A673 (cell line): Measurements from ENCODE around the gene XPNPEP2. TPM values are rescaled to one million over a fixed set of nuclear protein-coding genes. Genes with fewer than 3 reads are reported as not detected.

Experiments
- BruUV-seq: library from RNA; stranded (reverse); fragments of 400-500 nt; replicated peaks from 2 replicates; lab custom pipeline; 2021; lab: Mats Ljungman, UMichigan
- CTCF ChIA-PET: fragments of 300-600 bp; sonication (Branson Sonifier 250); formaldehyde crosslinking; loops from one replicate; lab custom pipeline; 2022; ENCODE audit warnings: antibody characterized with exemption; lab: Charles Lee
- POLR2A ChIA-PET: fragments of 300-600 bp; sonication (Branson Sonifier 250); formaldehyde crosslinking; loops from one replicate; lab custom pipeline; 2022; ENCODE audit warnings: antibody characterized with exemption; ENCODE audit not compliant: low non-redundant PET; lab: Charles Lee
- DNase-seq: peaks from one replicate; pipeline ENCODE4 v3.0.0-alpha.2; 2015; ENCODE audit warnings: low spot score
- H3K27ac ChIP-seq: fragments of 200-600 bp; sonication (generic); 2 replicates; pipeline ENCODE4 v1.5.1; 2016; ENCODE audit warnings: mixed run types, low read depth, mild to moderate bottlenecking, mixed read lengths, antibody characterized with exemption, low read length; ENCODE audit not compliant: poor library complexity, severe bottlenecking
- H3K27me3 ChIP-seq: fragments of 200-600 bp; sonication (generic); replicated peaks from 2 replicates; pipeline ENCODE4 v1.6.1; 2017; ENCODE audit warnings: mixed run types, low read depth, mild to moderate bottlenecking, mixed read lengths, antibody characterized with exemption, low read length; ENCODE audit not compliant: insufficient read depth, poor library complexity
- H3K36me3 ChIP-seq: fragments of 200-600 bp; sonication (generic); 2 replicates; pipeline ENCODE4 v1.6.1; 2016; ENCODE audit warnings: mixed run types, mild to moderate bottlenecking, mixed read lengths, antibody characterized with exemption, low read length; ENCODE audit not compliant: insufficient read depth, poor library complexity, severe bottlenecking
- H3K4me1 ChIP-seq: fragments of 200-600 bp; sonication (generic); 2 replicates; pipeline ENCODE4 v1.6.1; 2017; ENCODE audit warnings: mixed run types, mild to moderate bottlenecking, mixed read lengths, antibody characterized with exemption, low read length; ENCODE audit not compliant: insufficient read depth, poor library complexity, severe bottlenecking
- H3K4me3 ChIP-seq: fragments of 200-600 bp; sonication (generic); 2 replicates; pipeline ENCODE4 v1.5.1; 2016; ENCODE audit warnings: low read depth, mixed run types, mild to moderate bottlenecking, mixed read lengths, low read length; ENCODE audit not compliant: poor library complexity, severe bottlenecking
- H3K9me3 ChIP-seq: fragments of 200-600 bp; sonication (generic); 2 replicates; pipeline ENCODE4 v1.6.1; 2016; ENCODE audit warnings: mixed run types, low read depth, mild to moderate bottlenecking, mixed read lengths, antibody characterized with exemption, low read length; ENCODE audit not compliant: poor library complexity, severe bottlenecking
- EZH2 ChIP-seq: fragments of 200-600 bp; sonication (generic); IDR thresholded peaks from 2 replicates; pipeline ENCODE4 v1.6.1; 2017; ENCODE audit warnings: borderline replicate concordance, low read depth, mild to moderate bottlenecking, mixed read lengths, antibody characterized with exemption, low read length; ENCODE audit not compliant: poor library complexity, severe bottlenecking
- intact Hi-C: fragments of 100-400 bp; cut with micrococcal nuclease; formaldehyde crosslinking; loops from one replicate; pipeline ENCODE4 v1.10.0; 2022; ENCODE audit not compliant: unreplicated experiment
- total RNA-seq: library from RNA; stranded (reverse); gene quantifications from 2 replicates; pipeline ENCODE4 v1.2.3, GENCODE V29; 2021
- TF ChIP-seq, protein P1 (sequence below): fragments of 300-800, 200-600 bp; sonication (generic); conservative IDR thresholded peaks from 2 replicates; pipeline ENCODE4 v1.5.1; 2017; ENCODE audit warnings: low read depth, mild to moderate bottlenecking, antibody characterized with exemption, low read length, moderate library complexity, mixed read lengths

The XPNPEP2 gene
- total RNA-seq, 1 experiment from 2014 or later = not detected

DNA sequence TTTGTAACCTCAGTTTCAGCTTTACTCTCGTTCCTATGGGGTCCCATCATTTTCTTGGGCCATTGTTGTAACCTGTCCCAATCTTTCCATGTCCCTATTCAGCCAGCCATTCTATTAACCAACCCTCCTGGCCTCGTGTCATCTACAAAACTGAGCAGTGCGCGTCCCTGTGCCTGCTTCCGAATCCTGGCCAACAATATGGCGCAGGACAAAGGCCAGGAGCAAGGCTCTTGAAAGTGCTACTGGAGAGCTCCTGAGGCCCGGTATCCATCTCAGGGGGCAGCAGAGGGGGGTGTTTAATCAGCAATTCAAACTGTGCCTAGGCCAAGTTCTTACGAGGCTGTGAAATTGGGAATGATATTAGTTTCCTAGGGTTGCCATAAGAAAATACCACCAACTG, 42.8 kb upstream of the XPNPEP2 start:
- Histone ChIP-seq H3K4me1 (no peaks in the 10 kb centered on the region), H3K27ac (no peak overlapping the region), H3K27me3 (no peaks in the 10 kb centered on the region), H3K9me3 (no peaks in the 10 kb centered on the region), H3K4me3 (no peak overlapping the region), H3K36me3 (no peaks in the 10 kb centered on the region)
- BruUV-seq = no TSS peak
- CTCF ChIA-PET = no interaction called here
- no peak for DNase-seq
- POLR2A ChIA-PET = no interaction called here
- intact Hi-C loops = loop anchor here (2.0 kb wide), 1 partner anchor 25 kb away; no protein-coding TSS in a partner anchor
- TF ChIP-seq, protein P1, sequence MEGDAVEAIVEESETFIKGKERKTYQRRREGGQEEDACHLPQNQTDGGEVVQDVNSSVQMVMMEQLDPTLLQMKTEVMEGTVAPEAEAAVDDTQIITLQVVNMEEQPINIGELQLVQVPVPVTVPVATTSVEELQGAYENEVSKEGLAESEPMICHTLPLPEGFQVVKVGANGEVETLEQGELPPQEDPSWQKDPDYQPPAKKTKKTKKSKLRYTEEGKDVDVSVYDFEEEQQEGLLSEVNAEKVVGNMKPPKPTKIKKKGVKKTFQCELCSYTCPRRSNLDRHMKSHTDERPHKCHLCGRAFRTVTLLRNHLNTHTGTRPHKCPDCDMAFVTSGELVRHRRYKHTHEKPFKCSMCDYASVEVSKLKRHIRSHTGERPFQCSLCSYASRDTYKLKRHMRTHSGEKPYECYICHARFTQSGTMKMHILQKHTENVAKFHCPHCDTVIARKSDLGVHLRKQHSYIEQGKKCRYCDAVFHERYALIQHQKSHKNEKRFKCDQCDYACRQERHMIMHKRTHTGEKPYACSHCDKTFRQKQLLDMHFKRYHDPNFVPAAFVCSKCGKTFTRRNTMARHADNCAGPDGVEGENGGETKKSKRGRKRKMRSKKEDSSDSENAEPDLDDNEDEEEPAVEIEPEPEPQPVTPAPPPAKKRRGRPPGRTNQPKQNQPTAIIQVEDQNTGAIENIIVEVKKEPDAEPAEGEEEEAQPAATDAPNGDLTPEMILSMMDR = no peak
- TF ChIP-seq EZH2 = no peak

DNA sequence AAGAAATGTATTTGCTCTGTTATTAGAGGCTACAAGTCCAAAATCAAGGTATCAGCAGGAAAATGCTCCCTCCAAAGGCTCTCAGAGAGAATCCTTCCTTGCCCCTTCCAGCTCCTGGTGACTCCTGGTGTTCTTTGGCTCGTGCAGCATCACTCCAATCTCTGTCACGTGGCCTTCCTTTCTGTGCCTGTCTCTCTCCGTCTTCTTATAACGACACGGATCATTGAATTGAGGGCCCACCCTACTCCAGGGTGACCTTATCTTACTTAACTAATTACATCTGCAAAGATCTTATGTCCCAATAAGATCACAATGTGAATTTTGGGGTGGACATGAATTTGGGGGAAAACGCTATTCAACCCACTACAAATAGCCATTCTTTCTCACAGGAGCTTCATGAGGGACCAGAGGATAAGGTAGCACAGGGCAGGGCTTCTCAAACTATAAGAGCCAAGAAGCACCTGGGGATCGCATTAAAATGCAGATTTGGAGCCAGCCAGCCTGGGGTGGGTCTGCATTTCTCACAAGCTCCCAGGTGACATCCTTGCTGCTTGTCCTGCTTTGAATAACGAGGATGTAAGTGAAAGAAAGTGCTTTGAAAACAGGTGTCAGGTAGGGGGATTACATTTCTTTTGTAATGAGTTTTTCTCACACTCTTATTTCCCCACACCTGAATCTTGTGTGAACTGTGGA, 42.2 kb upstream of the XPNPEP2 start:
- CTCF ChIA-PET = no interaction called here
- intact Hi-C loops = no loop called here
- Histone ChIP-seq H3K36me3 (no peaks in the 10 kb centered on the region), H3K27me3 (no peaks in the 10 kb centered on the region), H3K27ac (no peak overlapping the region), H3K4me1 (no peaks in the 10 kb centered on the region), H3K4me3 (no peak overlapping the region), H3K9me3 (no peaks in the 10 kb centered on the region)
- TF ChIP-seq EZH2 = no peak
- TF ChIP-seq, protein P1 = no peak
- no peak for DNase-seq
- POLR2A ChIA-PET = no interaction called here
- no TSS peak for BruUV-seq

DNA sequence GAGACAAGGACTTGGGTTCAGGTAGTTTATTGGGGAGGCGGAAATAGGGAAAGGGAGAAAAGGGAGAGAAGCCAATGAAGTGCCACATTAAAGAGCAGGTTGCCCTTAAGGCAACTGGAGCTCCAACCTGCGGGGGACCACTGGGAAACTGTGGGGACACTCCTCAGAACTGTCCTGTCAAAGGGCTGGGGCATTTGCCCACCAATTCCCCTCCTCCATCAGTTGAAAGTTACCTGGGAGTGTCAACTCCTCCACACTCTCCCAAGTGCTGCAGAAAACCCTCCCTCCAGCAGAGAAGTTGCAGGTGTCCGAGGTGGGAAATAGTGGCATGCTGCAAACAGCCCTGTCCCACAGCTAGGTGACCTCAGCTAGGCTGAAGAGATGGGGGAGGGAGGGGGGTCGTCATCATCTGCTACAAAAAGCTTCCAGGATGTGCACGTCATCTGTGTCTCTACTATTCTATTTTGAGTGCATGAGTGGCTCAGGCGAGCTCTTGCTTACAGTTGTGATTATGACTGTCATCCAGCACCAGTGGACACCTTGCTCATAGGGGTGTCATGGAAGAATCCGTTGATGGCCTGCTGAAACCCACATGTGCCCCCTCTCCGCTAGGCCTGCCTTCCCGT, 41.5 kb upstream of the XPNPEP2 start:
- DNase-seq = no peak
- POLR2A ChIA-PET = no interaction called here
- no peak overlapping the region for H3K4me3 ChIP-seq

More for the DNA sequence above, 41.5 kb upstream of the XPNPEP2 start:
- no TSS peak for BruUV-seq
- H3K4me1 ChIP-seq = no peaks in the 10 kb centered on the region
- CTCF ChIA-PET = no interaction called here
- no peaks in the 10 kb centered on the region for H3K36me3 ChIP-seq
- H3K27me3 ChIP-seq = no peaks in the 10 kb centered on the region
- TF ChIP-seq, protein P1 = no peak
- no peak overlapping the region for H3K27ac ChIP-seq
- intact Hi-C loops = no loop called here
- no peaks in the 10 kb centered on the region for H3K9me3 ChIP-seq
